Naive thymus-derived CD4-positive, alpha-beta T cell (primary cell): ENCODE data around the gene DRC7. TPM values are rescaled to one million over a fixed set of nuclear protein-coding genes. Genes with fewer than 3 reads are reported as not detected.
"Not testable (repeated sequence)": the region's sequence is repeated elsewhere in the genome, so short reads cannot be mapped to it uniquely, and the experiment has no call there.

ENCODE experiments used
- ATAC-seq: fragments of 150-1000 bp; cut with Tn5 transposase; 2 replicates; pipeline ENCODE4 v1.10.0; 2021; ENCODE audit warnings: mild to moderate bottlenecking, moderate library complexity
- CTCF ChIA-PET: fragments of 350-600 bp; sonication (Branson Sonifier 250); formaldehyde crosslinking; loops from one replicate; lab custom pipeline; 2021; ENCODE audit warnings: antibody characterized with exemption; lab: Charles Lee
- POLR2A ChIA-PET: fragments of 350-600 bp; sonication (Branson Sonifier 250); formaldehyde crosslinking; loops from one replicate; lab custom pipeline; 2021; ENCODE audit warnings: antibody characterized with exemption, inconsistent platforms; lab: Charles Lee
- DNase-seq, 9 donors: peaks; one replicate each; pipeline versions ENCODE4 v3.0.0 to v3.0.0-alpha.2; 2020 to 2022; ENCODE audit warnings: mixed read lengths in 1 of 9
- H3K27ac ChIP-seq: one replicate; pipeline ENCODE4 v1.7.0; 2013; ENCODE audit warnings: mild to moderate bottlenecking, low read depth, low read length, moderate library complexity
- H3K27me3 ChIP-seq, 2 donors: one replicate each; pipeline ENCODE4 v1.7.0; 2013; ENCODE audit warnings: low read length in 2 of 2, mild to moderate bottlenecking in 2 of 2, moderate library complexity in 2 of 2; ENCODE audit not compliant: control insufficient read depth in 2 of 2, insufficient read depth in 2 of 2
- H3K36me3 ChIP-seq, 3 experiments: 1 replicate in 2 of 3; 2 replicates in 1 of 3; pipeline ENCODE4 v1.7.0; 2013; ENCODE audit warnings: low read length in 3 of 3, mild to moderate bottlenecking in 3 of 3, moderate library complexity in 1 of 3; ENCODE audit not compliant: insufficient read depth in 3 of 3, control insufficient read depth in 2 of 3
- H3K4me1 ChIP-seq, 2 donors: one replicate each; pipeline ENCODE4 v1.7.0; 2013; ENCODE audit warnings: low read length in 2 of 2, mild to moderate bottlenecking in 2 of 2, moderate library complexity in 1 of 2; ENCODE audit not compliant: control insufficient read depth in 2 of 2, insufficient read depth in 2 of 2
- H3K4me3 ChIP-seq: 2 replicates; pipeline ENCODE4 v1.7.0; 2013; ENCODE audit warnings: mild to moderate bottlenecking, low read length
- H3K9me3 ChIP-seq, 3 experiments: 1 replicate in 2 of 3; 2 replicates in 1 of 3; pipeline ENCODE4 v1.7.0; 2013; ENCODE audit warnings: low read length in 3 of 3; ENCODE audit not compliant: control insufficient read depth in 2 of 3
- H3K27ac Mint-ChIP-seq, 9 donors: one replicate each; pipeline ENCODE4 v1.8.0; 2020 to 2022; ENCODE audit warnings: mixed read lengths in 9 of 9, mild to moderate bottlenecking in 8 of 9, moderate library complexity in 5 of 9, inconsistent platforms in 2 of 9
- H3K27me3 Mint-ChIP-seq, 5 donors: one replicate each; pipeline ENCODE4 v1.8.0; 2021 to 2022; ENCODE audit warnings: mixed read lengths in 5 of 5, mild to moderate bottlenecking in 1 of 5
- H3K36me3 Mint-ChIP-seq, 5 donors: one replicate each; pipeline ENCODE4 v1.8.0; 2020 to 2022; ENCODE audit warnings: mixed read lengths in 5 of 5, mild to moderate bottlenecking in 3 of 5, inconsistent platforms in 1 of 5
- H3K4me1 Mint-ChIP-seq, 7 donors: one replicate each; pipeline ENCODE4 v1.8.0; 2020 to 2022; ENCODE audit warnings: mixed read lengths in 7 of 7, mild to moderate bottlenecking in 3 of 7, inconsistent platforms in 1 of 7
- H3K4me3 Mint-ChIP-seq, 10 donors: one replicate each; pipeline ENCODE4 v1.8.0; 2020 to 2022; ENCODE audit warnings: mild to moderate bottlenecking in 10 of 10, mixed read lengths in 10 of 10, moderate library complexity in 6 of 10, inconsistent platforms in 2 of 10
- H3K9me3 Mint-ChIP-seq, 11 donors: one replicate each; pipeline ENCODE4 v1.8.0; 2020 to 2022; ENCODE audit warnings: mixed read lengths in 11 of 11, mild to moderate bottlenecking in 4 of 11, inconsistent platforms in 1 of 11, moderate library complexity in 1 of 11
- intact Hi-C, 2 donors: fragments of 100-400 bp; cut with micrococcal nuclease; formaldehyde crosslinking; loops; one replicate each; pipeline ENCODE4 v1.15.1; 2023
- polyA plus RNA-seq, 2 donors: library from polyadenylated mRNA; unstranded; fragments of 300-500 nt; fragmentation: Illumina TruSeq; gene quantifications; one replicate each; pipeline ENCODE4 v1.2.3, GENCODE V29; 2021
- total RNA-seq, 6 experiments: library from RNA in 5 of 6; stranded (reverse) in 5 of 6; gene quantifications; 1 replicate in 5 of 6; 2 replicates in 1 of 6; pipeline ENCODE4 v1.2.3 and lab custom pipeline; 2021 to 2026

The DRC7 gene
- total and polyA plus RNA-seq, 7 experiments from 2014 or later, result not detected

- DNase-seq, result no peak
- Histone ChIP-seq H3K36me3 (no peaks in the 10 kb centered on the region), H3K9me3 (no peaks in the 10 kb centered on the region), H3K4me1 (no peaks in the 10 kb centered on the region), H3K27ac (no peak within 1 kb of the TSS), H3K27me3 (no peaks in the 10 kb centered on the region), H3K4me3 (no peak within 1 kb of the TSS)
- peaks cover 0 to 18% (median 0%) of the 10 kb centered on the region in 5 donors for H3K27me3 Mint-ChIP-seq
- ChIA-PET CTCF (no interaction called here), POLR2A (no interaction called here)
- no peak within 1 kb of the TSS for H3K4me3 Mint-ChIP-seq
- no peak within 1 kb of the TSS for H3K27ac Mint-ChIP-seq
- no peaks in the 10 kb centered on the region for H3K9me3 Mint-ChIP-seq
- no peak for ATAC-seq
- intact Hi-C loops, result no loop called here
- H3K4me1 Mint-ChIP-seq, result peaks cover 0 to 10% (median 3%) of the 10 kb centered on the region in 7 donors
- H3K36me3 Mint-ChIP-seq, result no peaks in the 10 kb centered on the region
Observed at GRCh38 chr16:57668263-57668571, 26.4 kb upstream of the DRC7 start, which contains the start of gene ADGRG3. ADGRG3 (plus strand) TSS chr16:57668306; CDS start chr16:57668348, 42 bp downstream.

- ATAC-seq (no peak), DNase-seq (no peak)
- no peak overlapping the region for H3K27ac ChIP-seq
- no peaks in the 10 kb centered on the region for H3K4me1 ChIP-seq
- Mint-ChIP-seq H3K4me3 (no peak overlapping the region), H3K36me3 (no peaks in the 10 kb centered on the region), H3K27ac (no peak overlapping the region), H3K27me3 (peaks cover 0 to 24% (median 0%) of the 10 kb centered on the region in 5 donors), H3K4me1 (peaks cover 0 to 10% (median 3%) of the 10 kb centered on the region in 7 donors), H3K9me3 (no peaks in the 10 kb centered on the region)
- H3K27me3 ChIP-seq, result no peaks in the 10 kb centered on the region
- ChIA-PET POLR2A (no interaction called here), CTCF (no interaction called here)
- no peaks in the 10 kb centered on the region for H3K36me3 ChIP-seq
- H3K9me3 ChIP-seq, result no peaks in the 10 kb centered on the region
- intact Hi-C loops, result no loop called here
- no peak overlapping the region for H3K4me3 ChIP-seq
Observed at GRCh38 chr16:57668630-57669475, 25.8 kb upstream of the DRC7 start.

GRCh38 chr16:57669476-57670162 is 25.0 kb upstream of the DRC7 start:
- no peak overlapping the region for H3K27ac ChIP-seq
- no peaks in the 10 kb centered on the region for H3K27me3 ChIP-seq
- CTCF ChIA-PET, result no interaction called here
- no peaks in the 10 kb centered on the region for H3K9me3 ChIP-seq
- no peak overlapping the region for H3K4me3 Mint-ChIP-seq
- no peak overlapping the region for H3K4me3 ChIP-seq
- H3K27ac Mint-ChIP-seq, result no peak overlapping the region
- POLR2A ChIA-PET, result no interaction called here
- H3K9me3 Mint-ChIP-seq, result no peaks in the 10 kb centered on the region
- H3K36me3 Mint-ChIP-seq, result no peaks in the 10 kb centered on the region
- peaks cover 0 to 27% (median 0%) of the 10 kb centered on the region in 5 donors for H3K27me3 Mint-ChIP-seq
- DNase-seq, result no peak
- no peaks in the 10 kb centered on the region for H3K4me1 ChIP-seq
- no peak for ATAC-seq
- peaks cover 0 to 10% (median 3%) of the 10 kb centered on the region in 7 donors for H3K4me1 Mint-ChIP-seq
- intact Hi-C loops, result no loop called here
- H3K36me3 ChIP-seq, result no peaks in the 10 kb centered on the region

GRCh38 chr16:57670196-57670595 is 24.4 kb upstream of the DRC7 start:
- ATAC-seq (no peak), DNase-seq (no peak)
- H3K27me3 Mint-ChIP-seq, result peaks cover 0 to 27% (median 0%) of the 10 kb centered on the region in 5 donors
- H3K4me1 Mint-ChIP-seq, result peaks cover 0 to 10% (median 3%) of the 10 kb centered on the region in 7 donors
- H3K4me3 Mint-ChIP-seq, result no peak overlapping the region
- no peaks in the 10 kb centered on the region for H3K9me3 Mint-ChIP-seq
- no peak overlapping the region for H3K27ac ChIP-seq
- H3K4me1 ChIP-seq, result no peaks in the 10 kb centered on the region
- H3K4me3 ChIP-seq, result no peak overlapping the region
- H3K9me3 ChIP-seq, result no peaks in the 10 kb centered on the region
- no peaks in the 10 kb centered on the region for H3K27me3 ChIP-seq
- H3K36me3 ChIP-seq, result no peaks in the 10 kb centered on the region
- intact Hi-C loops, result no loop called here
- ChIA-PET POLR2A (no interaction called here), CTCF (no interaction called here)
- no peaks in the 10 kb centered on the region for H3K36me3 Mint-ChIP-seq
- H3K27ac Mint-ChIP-seq, result no peak overlapping the region

GRCh38 chr16:57671451-57671850 is 23.2 kb upstream of the DRC7 start:
- CTCF ChIA-PET, H3K4me3 Mint-ChIP-seq, POLR2A ChIA-PET, H3K9me3 Mint-ChIP-seq, DNase-seq, ATAC-seq, H3K36me3 ChIP-seq, H3K36me3 Mint-ChIP-seq, H3K4me3 ChIP-seq, H3K9me3 ChIP-seq, H3K27ac ChIP-seq, H3K4me1 ChIP-seq, H3K4me1 Mint-ChIP-seq, H3K27ac Mint-ChIP-seq, H3K27me3 ChIP-seq, intact Hi-C loops: not testable (repeated sequence)
- H3K27me3 Mint-ChIP-seq, result peaks cover 0 to 31% (median 0%) of the 10 kb centered on the region in 5 donors

- H3K4me3 ChIP-seq, result no peak overlapping the region
- Mint-ChIP-seq H3K36me3 (no peaks in the 10 kb centered on the region), H3K4me3 (no peak overlapping the region), H3K4me1 (peaks cover 0 to 10% (median 3%) of the 10 kb centered on the region in 7 donors), H3K27me3 (peaks cover 0 to 33% (median 0%) of the 10 kb centered on the region in 5 donors), H3K9me3 (no peaks in the 10 kb centered on the region), H3K27ac (no peak overlapping the region)
- H3K27me3 ChIP-seq, result no peaks in the 10 kb centered on the region
- intact Hi-C loops, result no loop called here
- H3K9me3 ChIP-seq, result no peaks in the 10 kb centered on the region
- DNase-seq (no peak), ATAC-seq (no peak)
- H3K4me1 ChIP-seq, result no peaks in the 10 kb centered on the region
- ChIA-PET POLR2A (no interaction called here), CTCF (no interaction called here)
- H3K36me3 ChIP-seq, result no peaks in the 10 kb centered on the region
- no peak overlapping the region for H3K27ac ChIP-seq
Observed at GRCh38 chr16:57672416-57672815, 22.2 kb upstream of the DRC7 start.
